ENCODE data around the gene PDZRN3. TPM values are rescaled to one million over a fixed set of nuclear protein-coding genes. Genes with fewer than 3 reads are reported as not detected.

The PDZRN3 gene
- total and polyA plus RNA-seq, 2 donors (not counting 3 experiments of a cell fraction or from before 2014, with no cell fraction given): not detected

DNA sequence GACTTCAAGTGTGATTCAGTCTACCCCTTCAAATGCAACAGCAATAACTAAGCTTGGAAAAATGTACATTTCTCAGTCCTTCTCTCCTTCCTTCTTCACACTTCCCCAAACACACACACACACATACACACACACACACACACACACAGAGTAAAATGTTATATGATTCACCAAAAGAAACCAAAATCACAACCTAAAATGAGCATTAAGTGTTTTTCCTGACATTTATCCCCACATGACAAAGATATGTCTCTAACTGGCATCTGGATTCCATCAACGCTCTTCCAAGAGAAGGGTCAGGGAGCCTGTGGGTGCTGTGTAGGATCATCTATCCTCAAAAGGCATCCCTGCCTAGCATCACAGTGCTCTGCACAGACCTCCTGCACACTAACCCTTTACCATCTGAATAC lies 21.0 kb downstream of the PDZRN3 start:
- H3K4me1 ChIP-seq (ENCODE audit: control insufficient read depth, extremely low read depth, insufficient read depth, low read length): no peaks in the 10 kb centered on the region
- BruUV-seq (replicated peaks): no TSS peak
- H3K4me3 ChIP-seq (replicated peaks in 1 of 3; ENCODE audit: insufficient read depth in 1 of 3, low read depth in 1 of 3, low read length in 3 of 3): no peak overlapping the region
- H3K36me3 ChIP-seq (ENCODE audit: control insufficient read depth in 2 of 2, extremely low read depth in 1 of 2, insufficient read depth in 2 of 2, low read length in 2 of 2): no peaks in the 10 kb centered on the region
- intact Hi-C loops (cut with micrococcal nuclease): no loop called here
- H3K27me3 ChIP-seq (ENCODE audit: control insufficient read depth in 2 of 2, insufficient read depth in 2 of 2, low read length in 2 of 2): no peaks in the 10 kb centered on the region
- ChIA-PET POLR2A (no interaction called here), CTCF (no interaction called here)
- no peak for FAIRE-seq
- no peaks in the 10 kb centered on the region for H4K20me1 ChIP-seq (replicated peaks; ENCODE audit: control insufficient read depth, extremely low read depth, insufficient read depth, low read length)
- TF ChIP-seq, protein P1, sequence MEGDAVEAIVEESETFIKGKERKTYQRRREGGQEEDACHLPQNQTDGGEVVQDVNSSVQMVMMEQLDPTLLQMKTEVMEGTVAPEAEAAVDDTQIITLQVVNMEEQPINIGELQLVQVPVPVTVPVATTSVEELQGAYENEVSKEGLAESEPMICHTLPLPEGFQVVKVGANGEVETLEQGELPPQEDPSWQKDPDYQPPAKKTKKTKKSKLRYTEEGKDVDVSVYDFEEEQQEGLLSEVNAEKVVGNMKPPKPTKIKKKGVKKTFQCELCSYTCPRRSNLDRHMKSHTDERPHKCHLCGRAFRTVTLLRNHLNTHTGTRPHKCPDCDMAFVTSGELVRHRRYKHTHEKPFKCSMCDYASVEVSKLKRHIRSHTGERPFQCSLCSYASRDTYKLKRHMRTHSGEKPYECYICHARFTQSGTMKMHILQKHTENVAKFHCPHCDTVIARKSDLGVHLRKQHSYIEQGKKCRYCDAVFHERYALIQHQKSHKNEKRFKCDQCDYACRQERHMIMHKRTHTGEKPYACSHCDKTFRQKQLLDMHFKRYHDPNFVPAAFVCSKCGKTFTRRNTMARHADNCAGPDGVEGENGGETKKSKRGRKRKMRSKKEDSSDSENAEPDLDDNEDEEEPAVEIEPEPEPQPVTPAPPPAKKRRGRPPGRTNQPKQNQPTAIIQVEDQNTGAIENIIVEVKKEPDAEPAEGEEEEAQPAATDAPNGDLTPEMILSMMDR (IDR thresholded peaks at IDR 0.05; ENCODE audit: extremely low read depth in 1 of 2, insufficient read depth in 1 of 2, low read depth in 1 of 2, low read length in 2 of 2): no peak
- TF ChIP-seq GATA2 (IDR thresholded peaks at IDR 0.05; ENCODE audit: insufficient read depth, insufficient read length, low read depth, low read length) (no peak), POLR2A (IDR thresholded peaks at IDR 0.05; ENCODE audit: low read depth, low read length) (no peak), POLR2AphosphoS5 (IDR thresholded peaks at IDR 0.05; ENCODE audit: insufficient read depth, low read depth, low read length) (no peak), FOS (IDR thresholded peaks at IDR 0.05; ENCODE audit: borderline replicate concordance, insufficient read depth, low read length) (no peak), JUN (IDR thresholded peaks at IDR 0.05; ENCODE audit: borderline replicate concordance, insufficient read depth, insufficient read length, low read depth) (no peak), MYC (IDR thresholded peaks at IDR 0.05; ENCODE audit: low read depth, low read length) (no peak), EZH2 (IDR thresholded peaks at IDR 0.05; ENCODE audit: borderline replicate concordance, low read depth, low read length, severe bottlenecking) (no peak)
- TF ChIP-seq, protein P2, sequence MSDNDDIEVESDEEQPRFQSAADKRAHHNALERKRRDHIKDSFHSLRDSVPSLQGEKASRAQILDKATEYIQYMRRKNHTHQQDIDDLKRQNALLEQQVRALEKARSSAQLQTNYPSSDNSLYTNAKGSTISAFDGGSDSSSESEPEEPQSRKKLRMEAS (IDR thresholded peaks at IDR 0.05; ENCODE audit: insufficient read depth, insufficient read length): no peak
- dilution Hi-C loops (cut with MboI; ENCODE audit: extremely low pct_ligation_motif_present, low sequenced_read_pairs): no loop called here
- no peak overlapping the region for H3K27ac ChIP-seq (ENCODE audit: insufficient read depth, low read depth, low read length)
- H3K9ac ChIP-seq (replicated peaks; ENCODE audit: extremely low read depth, insufficient read depth, low read length): no peak overlapping the region
- H2AFZ ChIP-seq (ENCODE audit: low read depth, low read length): no peak overlapping the region
- no peaks in the 10 kb centered on the region for H3K9me1 ChIP-seq (replicated peaks; ENCODE audit: control insufficient read depth, extremely low read depth, insufficient read depth, low read length)
- no peak for DNase-seq (ENCODE audit: low read depth, low spot score)
- H3K79me2 ChIP-seq (ENCODE audit: control insufficient read depth, insufficient read depth, low read length): no peaks in the 10 kb centered on the region
- no peak overlapping the region for H3K4me2 ChIP-seq (ENCODE audit: insufficient read depth, low read length)
- no peaks in the 10 kb centered on the region for H3K9me3 ChIP-seq (replicated peaks; ENCODE audit: control insufficient read depth, insufficient read depth, low read length)
